ENCODE measurements around the gene CREB3L2.

Gene CREB3L2

DNA sequence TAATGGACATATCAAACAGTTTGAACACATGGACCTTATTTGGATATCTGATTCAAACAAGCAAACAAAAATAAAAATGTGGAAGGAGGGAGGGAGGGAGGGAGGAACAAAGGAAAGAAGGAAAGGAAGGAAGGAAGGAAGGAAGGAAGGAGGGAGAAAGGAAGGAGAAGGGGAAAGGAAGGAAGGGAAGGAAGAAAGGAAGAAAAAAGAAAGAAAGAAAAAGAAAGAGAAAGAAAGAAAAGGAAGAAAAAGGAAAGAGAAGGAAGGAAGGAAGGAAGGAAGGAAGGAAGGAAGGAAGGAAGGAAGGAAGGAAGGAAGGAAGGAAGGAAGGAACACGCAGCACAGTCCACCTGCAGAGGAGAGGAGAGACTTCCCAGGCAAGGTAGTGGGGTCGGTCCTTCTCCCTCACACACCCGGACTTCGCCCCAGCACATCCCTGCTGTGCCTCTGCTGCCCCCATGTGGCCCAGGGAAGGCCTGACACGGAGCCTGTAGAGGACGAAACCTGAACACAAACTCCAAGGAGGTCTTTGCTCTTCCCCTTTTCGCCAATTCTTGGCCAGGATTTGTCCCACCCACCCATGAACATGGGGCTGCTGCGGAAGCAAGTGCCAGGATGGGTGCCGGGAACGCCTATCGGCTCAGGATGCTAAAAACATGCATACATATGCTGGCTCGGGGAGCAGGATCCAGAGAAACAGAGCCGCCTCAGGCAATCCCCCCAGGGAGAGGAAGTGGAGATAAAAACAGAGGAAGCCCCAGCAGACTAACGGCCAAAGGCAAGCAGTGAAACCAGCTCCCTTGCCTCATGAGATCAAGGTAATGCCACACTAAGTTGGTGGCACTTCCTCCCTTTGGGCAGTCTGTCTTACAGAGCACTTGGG is 102.8 kb downstream of the CREB3L2 start:
- no peak overlapping the region for H3K4me3 ChIP-seq (ENCODE audit: low read depth, low read length)
- no peak overlapping the region for H2AK5ac ChIP-seq (ENCODE audit: low read length)
- no peaks in the 10 kb centered on the region for H3K27me3 ChIP-seq (ENCODE audit: insufficient read depth, low read length)
- no peak overlapping the region for H3K4ac ChIP-seq (ENCODE audit: low read depth, low read length)
- peak; percentile 59 to 79 for DNase-seq
- no peak overlapping the region for H3K9ac ChIP-seq (ENCODE audit: low read length)
- H3K4me1 ChIP-seq (ENCODE audit: control insufficient read depth in 1 of 2, insufficient read depth in 2 of 2, low read length in 2 of 2) = peaks cover 0 to 2% of the 10 kb centered on the region in 2 experiments
- no peak overlapping the region for H2BK120ac ChIP-seq (ENCODE audit: insufficient read depth, low read length, poor library complexity)
- no peak overlapping the region for H3K23ac ChIP-seq (ENCODE audit: low read length)
- no peak overlapping the region for H3K4me2 ChIP-seq (ENCODE audit: low read length)
- H3K27ac ChIP-seq (ENCODE audit: low read depth, low read length) = no peak overlapping the region
- no peaks in the 10 kb centered on the region for H3K79me1 ChIP-seq (ENCODE audit: low read length)
- H3K36me3 ChIP-seq (ENCODE audit: control insufficient read depth in 1 of 2, insufficient read depth in 2 of 2, low read length in 2 of 2) = peaks cover 37 to 57% of the 10 kb centered on the region in 2 experiments
- H4K12ac ChIP-seq (ENCODE audit: low read depth, low read length) = no peak overlapping the region
- H3K14ac ChIP-seq (ENCODE audit: low read length) = no peak overlapping the region
- no CpG with 5 or more reads among the region's 14 CpGs for WGBS (ENCODE audit: extremely low coverage, insufficient coverage, insufficient read length)
- no peaks in the 10 kb centered on the region for H3K79me2 ChIP-seq (ENCODE audit: control insufficient read depth, insufficient read depth, low read length, poor library complexity)
- no peak overlapping the region for H4K8ac ChIP-seq (ENCODE audit: low read depth, low read length)
- H3K9me3 ChIP-seq (ENCODE audit: insufficient read depth, low read depth, low read length) = no peaks in the 10 kb centered on the region
- H3K18ac ChIP-seq (ENCODE audit: low read length) = no peak overlapping the region
- H4K91ac ChIP-seq (ENCODE audit: low read depth, low read length) = no peak overlapping the region
- H2AFZ ChIP-seq (ENCODE audit: insufficient read depth, low read length, poor library complexity) = no peak overlapping the region
- H2BK12ac ChIP-seq (ENCODE audit: low read length) = no peak overlapping the region
- H2BK5ac ChIP-seq (ENCODE audit: low read depth, low read length, poor library complexity) = no peak overlapping the region

DNA sequence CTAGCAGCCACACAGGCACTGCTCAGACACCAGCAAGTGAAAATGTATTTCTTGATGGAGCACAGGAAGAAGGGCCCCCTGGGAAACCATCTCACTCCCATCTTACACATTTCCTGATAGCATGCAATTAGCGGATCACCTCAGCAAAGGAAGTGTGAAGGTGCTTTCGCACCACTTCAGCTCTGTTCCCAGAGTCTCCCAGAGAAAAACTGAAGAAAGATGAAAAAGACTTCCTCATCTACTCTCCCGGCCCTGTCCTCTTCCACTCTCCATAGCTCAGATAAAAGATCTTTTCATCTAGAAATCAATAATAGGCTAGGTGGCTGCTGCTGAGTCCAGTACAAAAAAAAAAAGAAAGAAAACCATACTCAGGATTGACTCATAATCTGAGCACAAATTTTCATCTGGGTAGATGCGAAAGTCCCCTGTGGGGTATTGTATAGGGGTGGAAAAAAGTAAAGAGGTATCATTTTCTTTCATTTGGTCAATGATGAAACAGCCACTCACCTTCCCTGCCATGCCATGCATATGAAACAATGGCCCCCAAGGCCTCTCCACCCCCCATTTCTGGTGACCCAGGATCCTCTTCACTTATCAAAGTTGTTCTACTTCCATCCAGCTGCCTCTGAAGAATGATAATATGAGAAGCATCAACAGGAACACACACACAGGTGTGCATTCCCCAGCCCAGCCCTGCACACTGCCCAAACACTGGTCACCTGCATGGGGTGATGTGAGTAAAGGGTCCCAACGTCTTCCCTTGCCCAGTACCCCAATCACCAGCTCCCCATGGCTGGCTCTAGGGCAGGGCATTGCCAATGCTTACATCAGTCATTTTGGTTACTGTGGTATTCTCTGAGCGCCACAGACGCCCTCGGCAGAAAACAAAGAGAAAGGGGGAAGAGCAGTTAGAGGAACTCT is 106.3 kb downstream of the CREB3L2 start:
- no peak overlapping the region for H2BK12ac ChIP-seq (ENCODE audit: low read length)
- H3K79me2 ChIP-seq (ENCODE audit: control insufficient read depth, insufficient read depth, low read length, poor library complexity) = no peaks in the 10 kb centered on the region
- H3K14ac ChIP-seq (ENCODE audit: low read length) = no peak overlapping the region
- H3K9me3 ChIP-seq (ENCODE audit: insufficient read depth, low read depth, low read length) = no peaks in the 10 kb centered on the region
- H4K12ac ChIP-seq (ENCODE audit: low read depth, low read length) = no peak overlapping the region
- no peak for DNase-seq
- no peak overlapping the region for H3K27ac ChIP-seq (ENCODE audit: low read depth, low read length)
- H4K8ac ChIP-seq (ENCODE audit: low read depth, low read length) = no peak overlapping the region
- no peak overlapping the region for H3K4me2 ChIP-seq (ENCODE audit: low read length)
- H3K4me1 ChIP-seq (ENCODE audit: control insufficient read depth in 1 of 2, insufficient read depth in 2 of 2, low read length in 2 of 2) = peaks cover 0 to 2% of the 10 kb centered on the region in 2 experiments
- no peak overlapping the region for H2AK5ac ChIP-seq (ENCODE audit: low read length)
- no CpG with 5 or more reads among the region's 8 CpGs for WGBS (ENCODE audit: extremely low coverage, insufficient coverage, insufficient read length)
- H3K27me3 ChIP-seq (ENCODE audit: insufficient read depth, low read length) = no peaks in the 10 kb centered on the region
- H2BK120ac ChIP-seq (ENCODE audit: insufficient read depth, low read length, poor library complexity) = no peak overlapping the region
- H3K36me3 ChIP-seq (ENCODE audit: control insufficient read depth in 1 of 2, insufficient read depth in 2 of 2, low read length in 2 of 2) = peaks cover 38 to 45% of the 10 kb centered on the region in 2 experiments
- no peak overlapping the region for H3K23ac ChIP-seq (ENCODE audit: low read length)
- no peak overlapping the region for H3K9ac ChIP-seq (ENCODE audit: low read length)
- H4K91ac ChIP-seq (ENCODE audit: low read depth, low read length) = no peak overlapping the region
- H3K79me1 ChIP-seq (ENCODE audit: low read length) = no peaks in the 10 kb centered on the region
- H3K4me3 ChIP-seq (ENCODE audit: low read depth, low read length) = no peak overlapping the region
- no peak overlapping the region for H2AFZ ChIP-seq (ENCODE audit: insufficient read depth, low read length, poor library complexity)
- no peak overlapping the region for H3K4ac ChIP-seq (ENCODE audit: low read depth, low read length)
- H3K18ac ChIP-seq (ENCODE audit: low read length) = no peak overlapping the region
- H2BK5ac ChIP-seq (ENCODE audit: low read depth, low read length, poor library complexity) = no peak overlapping the region

DNA sequence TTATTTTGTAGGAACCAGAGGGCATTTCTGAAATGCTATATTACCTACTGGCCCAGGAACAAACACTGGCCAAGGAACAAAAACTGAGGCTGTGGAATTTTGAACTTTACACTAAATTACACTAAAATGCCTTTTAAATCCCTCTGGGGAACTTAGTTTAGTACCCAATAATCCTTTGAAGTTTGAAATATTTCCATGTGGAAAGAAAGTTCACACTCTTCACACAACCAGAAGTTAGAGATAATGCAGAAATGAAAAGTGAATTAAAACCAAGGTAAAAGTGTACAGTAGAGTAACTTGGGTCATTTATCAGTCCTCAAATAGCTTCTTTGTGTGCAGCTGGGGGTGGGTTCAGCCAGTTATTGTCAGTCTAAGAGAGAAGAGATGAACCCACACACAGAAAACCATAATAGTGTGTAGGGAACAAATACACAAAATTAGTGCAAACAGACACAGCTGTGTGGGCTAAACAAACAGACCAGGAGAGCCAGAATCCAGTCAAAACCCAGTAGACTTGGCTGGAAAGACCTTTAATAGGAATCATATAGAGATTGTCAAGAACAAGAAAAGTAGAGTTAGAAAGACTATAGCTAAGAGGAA is 108.6 kb downstream of the CREB3L2 start:
- DNase-seq = no peak
- H3K79me1 ChIP-seq (ENCODE audit: low read length) = no peaks in the 10 kb centered on the region
- H4K91ac ChIP-seq (ENCODE audit: low read depth, low read length) = no peak overlapping the region
- H3K36me3 ChIP-seq (ENCODE audit: control insufficient read depth in 1 of 2, insufficient read depth in 2 of 2, low read length in 2 of 2) = peaks cover 37 to 46% of the 10 kb centered on the region in 2 experiments
- H3K9me3 ChIP-seq (ENCODE audit: insufficient read depth, low read depth, low read length) = no peaks in the 10 kb centered on the region
- H3K23ac ChIP-seq (ENCODE audit: low read length) = no peak overlapping the region
- H3K4ac ChIP-seq (ENCODE audit: low read depth, low read length) = no peak overlapping the region
- H3K9ac ChIP-seq (ENCODE audit: low read length) = no peak overlapping the region
- H2BK120ac ChIP-seq (ENCODE audit: insufficient read depth, low read length, poor library complexity) = no peak overlapping the region
- no peak overlapping the region for H2BK12ac ChIP-seq (ENCODE audit: low read length)
- H3K4me3 ChIP-seq (ENCODE audit: low read depth, low read length) = no peak overlapping the region
- H3K4me1 ChIP-seq (ENCODE audit: control insufficient read depth in 1 of 2, insufficient read depth in 2 of 2, low read length in 2 of 2) = no peaks in the 10 kb centered on the region
- no peak overlapping the region for H2AK5ac ChIP-seq (ENCODE audit: low read length)
- no peaks in the 10 kb centered on the region for H3K27me3 ChIP-seq (ENCODE audit: insufficient read depth, low read length)
- no peak overlapping the region for H3K27ac ChIP-seq (ENCODE audit: low read depth, low read length)
- H3K79me2 ChIP-seq (ENCODE audit: control insufficient read depth, insufficient read depth, low read length, poor library complexity) = no peaks in the 10 kb centered on the region
- no peak overlapping the region for H3K14ac ChIP-seq (ENCODE audit: low read length)
- no peak overlapping the region for H4K12ac ChIP-seq (ENCODE audit: low read depth, low read length)
- no peak overlapping the region for H3K4me2 ChIP-seq (ENCODE audit: low read length)
- no peak overlapping the region for H3K18ac ChIP-seq (ENCODE audit: low read length)
- no peak overlapping the region for H2AFZ ChIP-seq (ENCODE audit: insufficient read depth, low read length, poor library complexity)
- no peak overlapping the region for H4K8ac ChIP-seq (ENCODE audit: low read depth, low read length)
- no peak overlapping the region for H2BK5ac ChIP-seq (ENCODE audit: low read depth, low read length, poor library complexity)

DNA sequence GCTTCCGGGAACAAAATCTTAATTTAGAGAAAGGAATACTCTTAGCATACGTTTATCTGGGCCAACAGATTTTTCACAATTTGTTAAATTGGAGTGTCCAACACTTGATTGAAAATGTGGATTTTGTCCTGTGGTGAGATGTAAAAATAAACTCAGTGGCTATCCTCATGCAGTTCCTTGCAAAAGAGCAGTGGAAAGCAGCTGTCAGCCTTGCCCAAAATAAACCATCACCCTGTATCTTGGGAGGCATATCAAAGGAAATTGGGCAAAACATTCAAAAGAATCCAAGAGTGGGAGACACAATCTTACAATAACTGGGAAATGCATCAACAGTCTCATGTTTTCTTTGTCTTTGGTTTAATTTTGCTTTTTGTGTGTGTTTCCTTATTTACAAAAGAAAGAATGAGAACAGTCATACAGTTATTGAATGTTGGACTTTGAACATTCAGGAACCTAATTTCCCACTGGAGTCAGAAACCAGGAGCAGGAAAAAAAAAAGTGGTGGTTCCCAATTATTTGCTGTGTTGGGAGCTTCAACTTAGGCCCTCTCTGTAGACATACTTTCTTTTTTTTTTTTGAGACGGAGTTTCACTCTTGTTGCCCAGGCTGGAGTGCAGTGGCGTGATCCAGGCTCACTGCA is 110.8 kb downstream of the CREB3L2 start:
- Histone ChIP-seq H3K4me3 (ENCODE audit: low read depth, low read length) (no peak overlapping the region), H3K27ac (ENCODE audit: low read depth, low read length) (no peak overlapping the region), H3K79me1 (ENCODE audit: low read length) (no peaks in the 10 kb centered on the region), H2BK12ac (ENCODE audit: low read length) (no peak overlapping the region), H3K14ac (ENCODE audit: low read length) (no peak overlapping the region), H2BK5ac (ENCODE audit: low read depth, low read length, poor library complexity) (no peak overlapping the region), H3K18ac (ENCODE audit: low read length) (no peak overlapping the region), H4K91ac (ENCODE audit: low read depth, low read length) (no peak overlapping the region), H3K79me2 (ENCODE audit: control insufficient read depth, insufficient read depth, low read length, poor library complexity) (no peaks in the 10 kb centered on the region), H2BK120ac (ENCODE audit: insufficient read depth, low read length, poor library complexity) (no peak overlapping the region), H3K23ac (ENCODE audit: low read length) (no peak overlapping the region), H3K36me3 (ENCODE audit: control insufficient read depth in 1 of 2, insufficient read depth in 2 of 2, low read length in 2 of 2) (peaks cover 37 to 53% of the 10 kb centered on the region in 2 experiments), H2AK5ac (ENCODE audit: low read length) (no peak overlapping the region), H3K9ac (ENCODE audit: low read length) (no peak overlapping the region), H3K4ac (ENCODE audit: low read depth, low read length) (no peak overlapping the region), H3K4me2 (ENCODE audit: low read length) (no peak overlapping the region), H4K8ac (ENCODE audit: low read depth, low read length) (no peak overlapping the region), H3K4me1 (ENCODE audit: control insufficient read depth in 1 of 2, insufficient read depth in 2 of 2, low read length in 2 of 2) (peaks cover 0 to 2% of the 10 kb centered on the region in 2 experiments), H3K27me3 (ENCODE audit: insufficient read depth, low read length) (no peaks in the 10 kb centered on the region), H2AFZ (ENCODE audit: insufficient read depth, low read length, poor library complexity) (no peak overlapping the region), H4K12ac (ENCODE audit: low read depth, low read length) (no peak overlapping the region), H3K9me3 (ENCODE audit: insufficient read depth, low read depth, low read length) (no peaks in the 10 kb centered on the region)
- no CpG with 5 or more reads among the region's 4 CpGs for WGBS (ENCODE audit: extremely low coverage, insufficient coverage, insufficient read length)
- DNase-seq = no peak
